ENCODE measurements around the gene ZNF789. TPM values are rescaled to one million over a fixed set of nuclear protein-coding genes. Genes with fewer than 3 reads are reported as not detected.

ZNF789 gene
- total RNA-seq, 2 experiments from 2014 or later = 32.2 to 59.6 TPM

GRCh38 chr7:99521399-99521798, 48.7 kb downstream of the ZNF789 start:
- no peak for DNase-seq (ENCODE audit: low spot score)
- CTCF ChIA-PET (ENCODE audit: unreplicated experiment) = no interaction called here
- H3K27ac ChIP-seq (ENCODE audit: low read depth, low read length, poor library complexity, severe bottlenecking) = no peak overlapping the region
- no peaks in the 10 kb centered on the region for H4K20me1 ChIP-seq (ENCODE audit: insufficient read depth, low read length)
- TF ChIP-seq EZH2phosphoT487 (IDR thresholded peaks at IDR 0.05; ENCODE audit: borderline replicate concordance, low read depth, low read length) = no peak
- no peak for TF ChIP-seq CTCF (conservative IDR thresholded peaks at IDR 0.05; ENCODE audit: low read length)
- no TSS peak for BruUV-seq (replicated peaks)
- H3K36me3 ChIP-seq (ENCODE audit: insufficient read depth, low read length) = peaks cover 50% of the 10 kb centered on the region
- no peaks in the 10 kb centered on the region for H3K9me3 ChIP-seq (ENCODE audit: low read length)
- H3K9me2 ChIP-seq (ENCODE audit: insufficient read depth, low read length) = no peaks in the 10 kb centered on the region
- intact Hi-C loops (cut with micrococcal nuclease; ENCODE audit: unreplicated experiment) = no loop called here
- no peak overlapping the region for H3K4me3 ChIP-seq (ENCODE audit: low read depth, low read length, poor library complexity, severe bottlenecking)
- no peaks in the 10 kb centered on the region for H3K79me2 ChIP-seq (ENCODE audit: insufficient read depth, low read depth, low read length)
- no peak overlapping the region for H3K4me2 ChIP-seq (ENCODE audit: low read length)
- no peaks in the 10 kb centered on the region for H3K4me1 ChIP-seq (ENCODE audit: insufficient read depth, low read length, poor library complexity, severe bottlenecking)
- POLR2A ChIA-PET = interaction anchor here (0.5 to 1.6 kb wide), 3 partner anchors 17 to 22 kb away, joined by 4 to 6 read pairs (median 5); partner anchors contain the start of gene ZKSCAN5
- H2AFZ ChIP-seq (ENCODE audit: low read length) = no peak overlapping the region

- Histone ChIP-seq H3K9me3 (ENCODE audit: low read length) (no peaks in the 10 kb centered on the region), H3K36me3 (ENCODE audit: insufficient read depth, low read length) (peaks cover 56% of the 10 kb centered on the region), H4K20me1 (ENCODE audit: insufficient read depth, low read length) (no peaks in the 10 kb centered on the region), H3K79me2 (ENCODE audit: insufficient read depth, low read depth, low read length) (no peaks in the 10 kb centered on the region), H3K4me3 (ENCODE audit: low read depth, low read length, poor library complexity, severe bottlenecking) (no peak overlapping the region), H3K4me1 (ENCODE audit: insufficient read depth, low read length, poor library complexity, severe bottlenecking) (no peaks in the 10 kb centered on the region), H2AFZ (ENCODE audit: low read length) (no peak overlapping the region), H3K27ac (ENCODE audit: low read depth, low read length, poor library complexity, severe bottlenecking) (no peak overlapping the region), H3K9me2 (ENCODE audit: insufficient read depth, low read length) (no peaks in the 10 kb centered on the region), H3K4me2 (ENCODE audit: low read length) (no peak overlapping the region)
- peak; percentile 31 for DNase-seq (ENCODE audit: low spot score)
- TF ChIP-seq CTCF (conservative IDR thresholded peaks at IDR 0.05; ENCODE audit: low read length) = peak; percentile 72
- TF ChIP-seq EZH2phosphoT487 (IDR thresholded peaks at IDR 0.05; ENCODE audit: borderline replicate concordance, low read depth, low read length) = no peak
- CTCF ChIA-PET (ENCODE audit: unreplicated experiment) = no interaction called here
- POLR2A ChIA-PET = interaction anchor here (0.6 kb wide), 1 partner anchor 238 kb away, joined by 3 read pairs; no protein-coding TSS in a partner anchor
- no TSS peak for BruUV-seq (replicated peaks)
- intact Hi-C loops (cut with micrococcal nuclease; ENCODE audit: unreplicated experiment) = no loop called here
Observed at GRCh38 chr7:99525713-99526440, 53.2 kb downstream of the ZNF789 start.

- Histone ChIP-seq H3K27ac (ENCODE audit: low read depth, low read length, poor library complexity, severe bottlenecking) (no peak overlapping the region), H4K20me1 (ENCODE audit: insufficient read depth, low read length) (no peaks in the 10 kb centered on the region), H3K9me2 (ENCODE audit: insufficient read depth, low read length) (no peaks in the 10 kb centered on the region), H3K4me3 (ENCODE audit: low read depth, low read length, poor library complexity, severe bottlenecking) (no peak overlapping the region), H3K4me1 (ENCODE audit: insufficient read depth, low read length, poor library complexity, severe bottlenecking) (no peaks in the 10 kb centered on the region), H2AFZ (ENCODE audit: low read length) (no peak overlapping the region), H3K9me3 (ENCODE audit: low read length) (no peaks in the 10 kb centered on the region), H3K36me3 (ENCODE audit: insufficient read depth, low read length) (peaks cover 54% of the 10 kb centered on the region), H3K4me2 (ENCODE audit: low read length) (no peak overlapping the region), H3K79me2 (ENCODE audit: insufficient read depth, low read depth, low read length) (no peaks in the 10 kb centered on the region)
- POLR2A ChIA-PET = no interaction called here
- TF ChIP-seq CTCF (conservative IDR thresholded peaks at IDR 0.05; ENCODE audit: low read length) (no peak), EZH2phosphoT487 (IDR thresholded peaks at IDR 0.05; ENCODE audit: borderline replicate concordance, low read depth, low read length) (no peak)
- no TSS peak for BruUV-seq (replicated peaks)
- DNase-seq (ENCODE audit: low spot score) = no peak
- CTCF ChIA-PET (ENCODE audit: unreplicated experiment) = no interaction called here
- intact Hi-C loops (cut with micrococcal nuclease; ENCODE audit: unreplicated experiment) = no loop called here
Observed at GRCh38 chr7:99531354-99531765, 58.7 kb downstream of the ZNF789 start.

Measured in OCI-LY7 (cell line).